GM21447 (cell line): ENCODE results near the gene MB.

Experiments used
- ATAC-seq: cut with Tn5 transposase; IDR thresholded peaks from one replicate; pipeline ENCODE4 v1.9.1; 2021; ENCODE audit not compliant: unreplicated experiment

The MB gene

DNA sequence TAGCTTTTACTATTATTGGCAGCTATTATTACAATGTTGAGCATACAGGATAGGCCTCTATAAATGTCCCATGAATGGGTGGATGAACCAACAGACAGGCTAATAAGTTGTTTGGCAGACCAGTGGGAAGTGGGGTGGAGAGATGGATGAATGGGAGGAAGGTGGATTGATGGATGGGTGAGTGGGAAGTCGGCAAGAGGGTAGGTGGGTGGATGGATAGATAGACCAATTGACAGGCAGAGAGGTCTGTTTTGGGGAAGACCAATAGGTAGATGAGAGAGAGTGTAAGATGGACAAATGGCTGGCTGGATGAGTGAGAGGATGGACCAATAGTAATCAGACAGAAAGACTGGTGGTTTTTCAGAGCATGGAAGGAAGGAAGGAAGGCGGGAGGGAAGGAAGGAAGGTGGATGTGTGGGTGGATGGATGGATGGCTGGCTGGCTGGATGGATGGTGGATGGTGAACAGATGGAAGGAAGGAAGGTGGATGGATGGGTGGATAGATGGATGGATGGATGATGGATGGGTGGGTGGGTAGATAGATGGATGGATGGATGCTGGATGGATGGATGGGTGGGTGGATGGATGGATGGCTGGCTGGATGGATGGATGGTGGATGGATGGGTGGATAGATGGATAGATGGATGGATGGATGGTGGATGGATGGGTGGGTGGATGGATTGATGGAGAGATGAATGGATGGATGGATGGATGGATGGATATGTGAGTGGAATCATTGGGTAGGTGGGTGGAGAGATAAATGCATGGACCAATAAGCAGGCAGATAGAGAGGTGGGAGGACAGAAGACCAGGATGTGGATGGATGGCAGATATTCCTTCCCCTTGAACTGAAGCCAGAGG, 39.1 kb downstream of the MB start:
- no peak for ATAC-seq

- ATAC-seq = no peak
These were observed 40.5 kb downstream of the MB start for GRCh38 chr22:35576671-35577070.

GRCh38 chr22:35575116-35575748, 41.9 kb downstream of the MB start:
- ATAC-seq = no peak

GRCh38 chr22:35572556-35572955, 44.6 kb downstream of the MB start:
- ATAC-seq = no peak

DNA sequence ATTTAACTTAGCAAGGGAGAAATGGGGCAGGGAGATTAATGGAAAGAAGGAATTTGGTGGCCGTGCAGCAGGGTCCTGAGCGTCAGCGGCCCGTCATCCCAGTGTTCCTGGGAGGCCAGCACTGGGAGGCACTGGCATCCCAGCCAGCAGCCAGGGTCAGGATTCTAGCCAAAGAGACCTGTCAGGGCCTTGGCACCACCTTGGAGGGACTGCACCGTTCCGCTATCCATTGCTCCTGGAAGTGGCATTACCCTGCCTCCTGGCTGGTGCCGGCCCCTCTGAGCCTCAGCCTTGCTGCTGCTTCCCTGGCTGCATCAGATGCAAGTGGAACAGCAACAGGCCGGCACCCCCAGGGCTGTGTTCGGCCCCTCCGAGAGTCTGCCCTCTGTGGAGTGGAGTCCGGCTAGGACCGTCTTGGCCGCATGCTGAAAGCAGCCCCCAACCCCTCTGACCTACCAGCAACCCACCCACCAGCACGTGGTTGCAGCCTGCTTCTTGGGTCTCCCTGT, 46.4 kb downstream of the MB start:
- ATAC-seq = no peak

DNA sequence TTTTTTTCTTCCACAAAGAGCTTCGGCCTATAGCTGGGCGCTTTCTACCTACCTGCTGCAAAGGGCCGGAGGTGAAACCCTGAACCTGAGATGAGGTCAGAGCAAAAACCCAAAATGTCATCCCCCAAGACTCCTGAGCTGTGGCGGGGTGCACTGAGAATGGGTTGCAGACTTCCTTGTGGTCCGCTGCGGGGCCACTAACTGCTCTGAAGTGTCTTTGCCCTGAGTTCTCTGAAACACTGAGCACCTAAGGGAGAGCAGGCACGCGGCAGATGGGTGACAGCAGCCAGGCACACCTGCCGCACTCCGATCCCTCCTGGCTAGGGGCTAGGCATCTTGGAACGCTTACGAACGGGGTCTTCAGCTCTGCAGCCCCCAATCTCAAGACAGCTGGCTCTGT, 47.2 kb downstream of the MB start:
- no peak for ATAC-seq

DNA sequence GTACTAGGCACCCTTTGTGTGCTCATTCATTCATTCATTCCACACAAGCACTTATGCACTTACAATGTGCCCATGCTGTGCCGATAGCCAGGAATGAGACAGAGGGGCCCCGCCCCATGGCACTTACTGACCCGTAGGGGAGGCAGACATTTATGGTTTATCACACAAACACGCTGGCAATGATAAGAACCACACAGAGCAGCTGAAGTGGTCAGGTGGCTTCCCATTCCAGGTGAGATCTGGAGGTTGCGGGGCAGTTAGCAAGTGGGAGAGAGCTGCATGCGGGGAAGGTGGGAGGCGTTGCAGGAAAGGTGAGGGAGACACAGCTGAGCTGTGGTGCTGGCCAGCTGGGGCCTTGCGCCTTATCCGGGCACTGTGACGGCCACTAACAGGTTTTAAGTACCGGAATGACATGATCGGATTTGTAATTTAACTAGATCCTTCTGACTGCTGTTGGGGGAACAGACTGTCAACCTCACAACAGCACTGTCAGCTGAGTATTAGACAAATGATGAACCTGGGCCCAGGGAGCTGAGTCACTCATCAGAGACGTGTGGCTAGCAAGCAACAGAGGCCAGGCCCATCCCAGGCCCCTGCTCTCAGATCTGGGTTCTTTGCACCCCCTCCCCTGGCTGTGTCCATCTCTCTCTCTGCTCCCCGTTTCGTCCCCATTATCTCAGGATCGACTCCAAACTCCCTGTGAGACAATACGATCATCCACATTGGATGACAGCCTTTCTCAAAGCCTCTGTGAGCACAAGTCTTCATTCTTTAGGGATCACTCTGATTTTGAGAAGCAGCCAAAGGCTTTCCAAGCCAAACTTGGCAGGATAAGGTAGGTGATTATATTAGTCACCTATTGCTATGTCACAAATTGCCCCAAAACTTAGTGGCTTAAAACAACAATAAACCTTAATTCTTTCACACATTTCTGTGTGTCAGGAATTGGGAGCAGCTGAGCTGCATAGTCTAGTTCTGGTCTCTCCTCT, 48.1 kb downstream of the MB start:
- ATAC-seq = no peak

DNA sequence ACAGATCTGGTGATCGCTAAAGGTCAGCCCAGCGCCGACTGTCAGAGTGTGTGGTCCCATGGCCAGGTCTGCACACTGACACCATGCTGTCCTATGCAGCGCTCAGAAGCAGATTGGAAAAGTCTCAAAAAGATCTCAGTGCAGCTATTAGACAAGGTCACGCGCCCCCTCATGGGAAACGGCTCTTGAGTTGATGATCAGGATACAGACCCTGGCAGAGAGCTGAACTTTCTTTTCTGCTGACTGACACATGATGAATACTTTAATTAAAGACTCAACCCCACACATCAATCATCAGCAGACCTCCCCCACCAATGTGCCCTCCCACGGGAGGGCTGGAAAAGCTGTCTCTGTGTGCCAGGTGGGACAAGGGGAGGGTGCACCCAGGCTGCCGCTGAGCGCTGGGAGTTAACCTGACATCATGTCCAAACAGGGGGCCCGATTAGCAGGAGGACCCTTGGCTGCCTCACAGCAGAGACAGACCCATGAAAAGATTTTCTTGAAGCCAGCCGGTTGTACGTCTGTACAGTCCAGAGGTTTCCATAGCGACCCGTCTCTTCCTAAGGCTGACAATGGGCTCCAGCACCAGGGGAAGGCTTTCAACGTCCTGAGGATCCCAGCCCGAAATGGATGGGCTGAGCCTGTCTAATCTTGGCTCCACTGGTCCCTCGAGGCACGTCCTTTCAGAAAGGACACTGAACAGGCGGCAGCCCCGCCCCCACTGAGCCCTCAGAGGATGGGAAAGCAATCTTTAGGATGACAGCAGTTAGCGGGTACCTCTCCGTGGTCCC, 49.6 kb downstream of the MB start:
- no peak for ATAC-seq

- ATAC-seq = no peak
These were observed 51.9 kb downstream of the MB start for GRCh38 chr22:35564975-35565867.

DNA sequence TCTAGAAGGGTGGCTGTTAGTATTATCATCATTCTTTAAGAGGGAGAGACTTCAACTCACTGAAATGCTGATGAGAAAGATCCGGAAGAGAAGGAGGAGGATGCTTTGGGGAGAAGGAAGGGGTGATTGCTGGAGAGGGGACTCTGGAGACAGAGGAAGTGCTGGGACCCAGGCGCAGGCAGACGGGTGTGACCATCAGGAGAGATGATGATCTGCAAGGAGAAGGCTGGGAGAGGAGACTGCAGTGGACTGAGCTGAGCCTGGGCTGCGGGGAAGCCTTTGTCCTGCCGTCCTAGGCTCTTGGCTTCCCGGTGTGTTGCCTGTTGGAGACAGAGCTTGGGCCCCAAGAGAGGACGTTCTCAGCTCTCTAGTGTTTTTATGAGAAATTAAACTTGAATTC, 53.9 kb downstream of the MB start:
- no peak for ATAC-seq

GRCh38 chr22:35561796-35562526, 55.2 kb downstream of the MB start:
- no peak for ATAC-seq

DNA sequence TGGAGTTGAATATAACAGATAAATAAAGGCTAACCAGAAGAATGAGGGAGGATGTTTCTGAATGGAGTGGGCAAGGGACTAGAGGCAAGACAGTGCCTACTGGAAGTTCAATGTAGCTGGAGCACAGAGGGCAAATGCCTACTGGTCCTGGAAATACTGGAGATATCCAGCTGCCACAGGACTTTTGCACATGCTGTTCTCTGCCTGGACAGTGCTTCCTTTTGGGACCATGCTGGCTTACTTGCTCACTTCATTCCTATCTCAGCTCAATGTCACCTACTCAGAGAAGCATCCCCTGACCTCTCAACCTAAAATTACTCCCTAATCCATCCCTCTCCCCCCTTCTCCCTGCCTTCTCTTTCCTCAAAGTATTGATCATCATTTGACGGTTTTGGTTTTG, 56.3 kb downstream of the MB start:
- ATAC-seq = no peak

GRCh38 chr22:35560366-35560765, 56.8 kb downstream of the MB start:
- no peak for ATAC-seq

DNA sequence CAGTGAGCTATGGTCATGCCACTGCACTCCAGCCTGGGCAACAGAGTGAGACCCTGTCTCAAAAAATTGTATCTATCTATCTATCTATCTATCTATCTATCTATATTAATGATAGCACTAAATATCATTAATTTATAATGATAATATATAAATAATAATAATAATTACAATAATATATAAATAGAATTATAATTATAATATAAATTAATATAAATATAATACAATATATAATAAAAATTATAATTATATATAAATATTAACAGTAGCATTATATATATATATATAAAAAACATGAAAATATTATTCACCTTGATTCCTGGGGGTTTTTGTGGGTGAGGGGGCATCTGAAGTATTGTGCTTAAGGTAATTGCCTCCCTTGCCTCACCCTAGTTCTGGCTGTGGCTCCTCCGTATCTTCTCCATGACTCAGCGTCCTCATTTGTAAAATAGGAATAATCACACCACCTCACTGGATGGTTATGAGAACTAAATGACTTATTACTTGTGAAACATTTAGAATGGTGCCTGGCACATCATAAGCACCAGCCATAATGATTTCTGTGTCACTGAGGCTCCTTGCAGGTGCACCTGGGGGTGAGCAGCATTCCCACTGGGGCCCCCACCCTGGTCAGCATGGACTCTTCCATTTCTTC, 57.6 kb downstream of the MB start:
- ATAC-seq = no peak

GRCh38 chr22:35558719-35559118, 58.4 kb downstream of the MB start:
- no peak for ATAC-seq

- ATAC-seq = no peak
These were observed 59.1 kb downstream of the MB start for GRCh38 chr22:35558031-35558430.
